ENCODE results near the gene DCLK3. TPM values are rescaled to one million over a fixed set of nuclear protein-coding genes. Genes with fewer than 3 reads are reported as not detected.

Gene DCLK3
- total and polyA plus RNA-seq, 2 of the 8 experiments (the other 6 are each of a cell fraction or from before 2014, with no cell fraction given): 0.27 to 0.63 TPM

GRCh38 chr3:36776436-36776835 lies 12.1 kb upstream of the DCLK3 start:
- Histone ChIP-seq H4K5ac (ENCODE audit: insufficient read length, low read depth, low read length) (no peak overlapping the region), H3K4me2 (ENCODE audit: insufficient read depth in 1 of 2, low read depth in 2 of 2, low read length in 2 of 2) (no peak overlapping the region), H3K79me2 (ENCODE audit: control insufficient read depth in 1 of 2, insufficient read depth in 2 of 2, low read length in 2 of 2) (no peaks in the 10 kb centered on the region), H2BK20ac (ENCODE audit: low read length) (no peak overlapping the region), H2BK120ac (replicated peaks; ENCODE audit: low read depth, low read length) (no peak overlapping the region), H4K20me1 (replicated peaks in 1 of 2; ENCODE audit: control insufficient read depth in 1 of 2, insufficient read depth in 2 of 2, low read length in 2 of 2) (no peaks in the 10 kb centered on the region), H2AFZ (ENCODE audit: low read length) (no peak overlapping the region), H2BK15ac (ENCODE audit: low read length) (no peak overlapping the region), H3K56ac (replicated peaks; ENCODE audit: insufficient read length, low read depth, low read length) (no peak overlapping the region), H2BK12ac (ENCODE audit: low read depth, low read length) (no peak overlapping the region), H2AK5ac (ENCODE audit: low read depth, low read length) (no peak overlapping the region), H3K36me3 (ENCODE audit: control insufficient read depth in 2 of 4, insufficient read depth in 4 of 4, low read length in 3 of 4) (no peaks in the 10 kb centered on the region), H3K4me1 (replicated peaks in 1 of 4; ENCODE audit: control insufficient read depth in 3 of 4, insufficient read depth in 4 of 4, low read length in 3 of 4) (no peaks in the 10 kb centered on the region), H3K9ac (replicated peaks in 1 of 4; ENCODE audit: extremely low read depth in 1 of 4, low read depth in 3 of 4, low read length in 3 of 4) (no peak overlapping the region), H3K4me3 (ENCODE audit: extremely low read depth in 1 of 4, insufficient read depth in 2 of 4, low read depth in 3 of 4, low read length in 4 of 4) (no peak overlapping the region), H3K27ac (ENCODE audit: low read depth, low read length) (no peak overlapping the region), H3K79me1 (ENCODE audit: low read depth, low read length) (no peaks in the 10 kb centered on the region), H3K27me3 (replicated peaks in 1 of 4; ENCODE audit: control insufficient read depth in 3 of 4, extremely low read depth in 1 of 4, insufficient read depth in 3 of 4, low read length in 3 of 4) (no peaks in the 10 kb centered on the region), H3K9me3 (ENCODE audit: insufficient read depth in 2 of 2, low read depth in 1 of 2, low read length in 1 of 2) (no peaks in the 10 kb centered on the region), H3K14ac (ENCODE audit: insufficient read length) (no peak overlapping the region), H4K91ac (replicated peaks; ENCODE audit: insufficient read length, low read length) (no peak overlapping the region), H2BK5ac (ENCODE audit: low read depth, low read length) (no peak overlapping the region), H3K23me2 (ENCODE audit: low read depth, low read length) (no peaks in the 10 kb centered on the region; the same call in 1 of the 2 replicates), H4K8ac (ENCODE audit: extremely low read depth, insufficient read depth, low read length) (no peak overlapping the region), H3K4ac (replicated peaks; ENCODE audit: insufficient read length, low read depth, low read length) (no peak overlapping the region), H3K18ac (ENCODE audit: extremely low read depth, low read length) (no peak overlapping the region), H3K23ac (ENCODE audit: insufficient read length) (no peak overlapping the region)
- ChIA-PET CTCF (ENCODE audit: partially characterized antibody) (interaction anchor here (1.4 to 1.8 kb wide), 2 partner anchors 8 to 35 kb away, joined by 5 to 6 read pairs; no protein-coding TSS in a partner anchor), POLR2A (ENCODE audit: partially characterized antibody) (no interaction called here)
- DNase-seq (ENCODE audit: low read depth in 1 of 2, low spot score in 2 of 2): no peak
- FAIRE-seq: no peak
- TF ChIP-seq E2F6 (IDR thresholded peaks at IDR 0.05) (no peak), KDM5A (IDR thresholded peaks at IDR 0.05; ENCODE audit: low read length) (no peak), ATF3 (IDR thresholded peaks at IDR 0.05; ENCODE audit: insufficient read depth, low read depth, low read length) (no peak), CEBPB (IDR thresholded peaks at IDR 0.05; ENCODE audit: low read depth, low read length) (no peak), RBBP5 (IDR thresholded peaks at IDR 0.05; ENCODE audit: borderline replicate concordance, low read depth, low read length) (no peak), RAD21 (IDR thresholded peaks at IDR 0.05 in 1 of 2, conservative IDR thresholded peaks at IDR 0.05 in 1 of 2; ENCODE audit: low read depth in 2 of 2, low read length in 2 of 2) (no peak), CREB1 (IDR thresholded peaks at IDR 0.05) (no peak), SP1 (IDR thresholded peaks at IDR 0.05; ENCODE audit: low read depth, low read length) (no peak), GABPA (IDR thresholded peaks at IDR 0.05; ENCODE audit: borderline replicate concordance, insufficient read depth, low read length) (no peak), NANOG (IDR thresholded peaks at IDR 0.05; ENCODE audit: insufficient read depth, low read depth, low read length, poor library complexity, severe bottlenecking) (no peak), BCL11A (IDR thresholded peaks at IDR 0.05; ENCODE audit: low read depth in 2 of 2, low read length in 2 of 2) (no peak), TAF7 (optimal IDR thresholded peaks at IDR 0.05; ENCODE audit: borderline replicate concordance, low read depth, low read length) (no peak), RXRA (IDR thresholded peaks at IDR 0.05; ENCODE audit: insufficient read depth, low read depth, low read length) (no peak)
- 50% methylated on average over 2 of the region's 2 CpGs; no CpG with 5 or more reads in 1 of the 2 experiments for WGBS, 2 experiments (ENCODE audit: extremely low coverage in 1 of 2, insufficient coverage in 1 of 2, insufficient read length in 1 of 2, insufficient replicate concordance in 2 of 2, low coverage in 1 of 2, low lambda C conversion rate in 2 of 2, missing lambda C conversion rate in 1 of 2)
